Panc1 (cell line): ENCODE data around the gene SLC25A30.

ENCODE experiments used
- REST ChIP-seq, 2 experiments: IDR thresholded peaks; 2 replicates each; pipeline ENCODE4 v1.6.1; 2011 to 2012; ENCODE audit warnings: low read depth in 2 of 2, control low read depth in 1 of 2, low read length in 1 of 2, mild to moderate bottlenecking in 1 of 2, moderate library complexity in 1 of 2; ENCODE audit not compliant: insufficient read depth in 1 of 2
- TCF7L2 ChIP-seq: IDR thresholded peaks from 2 replicates; pipeline ENCODE4 v1.6.1; 2011; ENCODE audit warnings: mild to moderate bottlenecking, low read depth, low read length, inconsistent platforms
- TF ChIP-seq, protein P1 (sequence below): fragments of 450-650 bp; IDR thresholded peaks from 2 replicates; pipeline ENCODE4 v1.5.1; 2017; ENCODE audit warnings: mild to moderate bottlenecking

DNA sequence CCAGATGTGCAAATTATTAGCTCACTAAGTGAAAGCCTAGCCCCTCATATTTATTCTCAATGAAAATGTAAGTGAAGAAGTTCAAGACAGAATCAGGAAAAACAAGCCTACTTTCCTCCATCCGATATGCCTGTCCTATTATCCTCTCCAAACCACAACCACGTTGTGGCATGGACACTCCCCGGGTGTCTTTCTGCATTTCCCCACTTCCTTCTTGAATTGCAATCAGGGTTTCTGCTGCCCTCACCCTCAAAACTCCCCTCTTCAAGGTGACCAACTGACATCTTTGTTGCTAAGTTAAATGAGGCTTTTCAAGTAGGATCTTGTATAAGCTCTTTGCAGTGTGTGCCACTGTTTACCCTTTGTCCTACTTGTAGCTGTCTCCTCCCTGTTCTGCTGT lies 11.8 kb downstream of the SLC25A30 start:
- TF ChIP-seq, protein P1, sequence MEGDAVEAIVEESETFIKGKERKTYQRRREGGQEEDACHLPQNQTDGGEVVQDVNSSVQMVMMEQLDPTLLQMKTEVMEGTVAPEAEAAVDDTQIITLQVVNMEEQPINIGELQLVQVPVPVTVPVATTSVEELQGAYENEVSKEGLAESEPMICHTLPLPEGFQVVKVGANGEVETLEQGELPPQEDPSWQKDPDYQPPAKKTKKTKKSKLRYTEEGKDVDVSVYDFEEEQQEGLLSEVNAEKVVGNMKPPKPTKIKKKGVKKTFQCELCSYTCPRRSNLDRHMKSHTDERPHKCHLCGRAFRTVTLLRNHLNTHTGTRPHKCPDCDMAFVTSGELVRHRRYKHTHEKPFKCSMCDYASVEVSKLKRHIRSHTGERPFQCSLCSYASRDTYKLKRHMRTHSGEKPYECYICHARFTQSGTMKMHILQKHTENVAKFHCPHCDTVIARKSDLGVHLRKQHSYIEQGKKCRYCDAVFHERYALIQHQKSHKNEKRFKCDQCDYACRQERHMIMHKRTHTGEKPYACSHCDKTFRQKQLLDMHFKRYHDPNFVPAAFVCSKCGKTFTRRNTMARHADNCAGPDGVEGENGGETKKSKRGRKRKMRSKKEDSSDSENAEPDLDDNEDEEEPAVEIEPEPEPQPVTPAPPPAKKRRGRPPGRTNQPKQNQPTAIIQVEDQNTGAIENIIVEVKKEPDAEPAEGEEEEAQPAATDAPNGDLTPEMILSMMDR = no peak
- TF ChIP-seq TCF7L2 = no peak
- TF ChIP-seq REST (IDR thresholded peaks at IDR 0.05; ENCODE audit: insufficient read depth in 1 of 2, low read depth in 2 of 2, low read length in 1 of 2) = no peak
